Stromal cell of bone marrow (primary cell): ENCODE results near the gene CPT1C.

ENCODE experiments used
- DNase-seq: peaks from one replicate; pipeline ENCODE4 v3.0.0-alpha.2; 2012; ENCODE audit warnings: low read depth

CPT1C gene

GRCh38 chr19:49660338-49660961 lies 30.5 kb upstream of the CPT1C start:
- DNase-seq, result no peak

- no peak for DNase-seq
These were observed 28.9 kb upstream of the CPT1C start for GRCh38 chr19:49662011-49662410.

GRCh38 chr19:49663224-49663623 lies 27.7 kb upstream of the CPT1C start:
- no peak for DNase-seq

GRCh38 chr19:49664171-49665035 lies 26.5 kb upstream of the CPT1C start:
- DNase-seq, result peak; percentile 61

- DNase-seq, result no peak
These were observed 25.9 kb upstream of the CPT1C start for GRCh38 chr19:49665036-49665350.

GRCh38 chr19:49665351-49666119 lies 25.4 kb upstream of the CPT1C start, which contains the start of the genes BCL2L12 and IRF3:
Gene BCL2L12, plus strand, starts transcription at chr19:49665933. Its CDS starts 760 bp downstream, at chr19:49666693.
Gene IRF3, minus strand, starts transcription at chr19:49665857. Its CDS starts 1,019 bp downstream, at chr19:49664838.
- peak; percentile 95 for DNase-seq

- DNase-seq, result no peak
These were observed 24.8 kb upstream of the CPT1C start for GRCh38 chr19:49666120-49666444.

- DNase-seq, result no peak
These were observed 23.4 kb upstream of the CPT1C start for GRCh38 chr19:49667473-49667872.

- no peak for DNase-seq
These were observed 21.4 kb upstream of the CPT1C start for GRCh38 chr19:49669516-49669915.

- no peak for DNase-seq
These were observed 18.6 kb upstream of the CPT1C start for GRCh38 chr19:49672131-49672919.

- peak; percentile 84 for DNase-seq
These were observed 14.7 kb upstream of the CPT1C start for GRCh38 chr19:49676136-49676783.

- DNase-seq, result peak; percentile 100
These were observed 14.1 kb upstream of the CPT1C start for GRCh38 chr19:49676784-49677230.

GRCh38 chr19:49677231-49677900 lies 13.6 kb upstream of the CPT1C start, which contains the start of gene PRMT1:
Gene PRMT1, plus strand, starts transcription at chr19:49677271. Its CDS starts 10 bp downstream, at chr19:49677281.
- no peak for DNase-seq

- DNase-seq, result no peak
These were observed 12.8 kb upstream of the CPT1C start for GRCh38 chr19:49677901-49678674.

- no peak for DNase-seq
These were observed 11.7 kb upstream of the CPT1C start for GRCh38 chr19:49678985-49679770.

- no peak for DNase-seq
These were observed 11.0 kb upstream of the CPT1C start for GRCh38 chr19:49679771-49680413.

- no peak for DNase-seq
These were observed 10.2 kb upstream of the CPT1C start for GRCh38 chr19:49680421-49681351.
